Loucy (cell line): Measurements from ENCODE around the gene TSHZ2.

Experiments used
- EZH2phosphoT487 ChIP-seq: fragments of 200-600 bp; IDR thresholded peaks from 2 replicates; pipeline ENCODE4 v1.6.1; 2018; ENCODE audit warnings: antibody characterized with exemption, mild to moderate bottlenecking, moderate library complexity, borderline replicate concordance
- TF ChIP-seq, protein P1 (sequence below): fragments of 200-600 bp; sonication (generic); conservative IDR thresholded peaks from 2 replicates; pipeline ENCODE4 v1.5.1; 2014; ENCODE audit warnings: mild to moderate bottlenecking, antibody characterized with exemption, low read length

DNA sequence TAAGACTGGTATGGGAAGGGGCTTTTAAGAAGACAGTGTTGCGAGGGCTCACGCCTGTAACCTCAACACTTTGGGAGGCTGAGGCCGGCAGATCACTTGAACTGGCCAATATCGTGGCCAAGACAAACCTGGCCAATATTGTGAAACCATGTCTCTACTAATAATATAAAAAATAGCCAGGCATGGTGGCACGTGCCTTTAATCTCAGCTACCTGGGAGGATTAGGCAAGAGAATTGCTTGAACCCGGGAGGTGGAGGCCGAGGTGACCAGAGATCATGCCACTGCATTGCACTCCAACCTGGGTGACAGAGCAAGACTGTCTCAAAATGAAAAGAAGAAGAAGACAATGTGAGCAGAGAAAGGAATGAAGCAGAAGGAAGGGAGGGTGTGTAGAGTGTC lies 242.2 kb downstream of the TSHZ2 start:
- TF ChIP-seq, protein P1, sequence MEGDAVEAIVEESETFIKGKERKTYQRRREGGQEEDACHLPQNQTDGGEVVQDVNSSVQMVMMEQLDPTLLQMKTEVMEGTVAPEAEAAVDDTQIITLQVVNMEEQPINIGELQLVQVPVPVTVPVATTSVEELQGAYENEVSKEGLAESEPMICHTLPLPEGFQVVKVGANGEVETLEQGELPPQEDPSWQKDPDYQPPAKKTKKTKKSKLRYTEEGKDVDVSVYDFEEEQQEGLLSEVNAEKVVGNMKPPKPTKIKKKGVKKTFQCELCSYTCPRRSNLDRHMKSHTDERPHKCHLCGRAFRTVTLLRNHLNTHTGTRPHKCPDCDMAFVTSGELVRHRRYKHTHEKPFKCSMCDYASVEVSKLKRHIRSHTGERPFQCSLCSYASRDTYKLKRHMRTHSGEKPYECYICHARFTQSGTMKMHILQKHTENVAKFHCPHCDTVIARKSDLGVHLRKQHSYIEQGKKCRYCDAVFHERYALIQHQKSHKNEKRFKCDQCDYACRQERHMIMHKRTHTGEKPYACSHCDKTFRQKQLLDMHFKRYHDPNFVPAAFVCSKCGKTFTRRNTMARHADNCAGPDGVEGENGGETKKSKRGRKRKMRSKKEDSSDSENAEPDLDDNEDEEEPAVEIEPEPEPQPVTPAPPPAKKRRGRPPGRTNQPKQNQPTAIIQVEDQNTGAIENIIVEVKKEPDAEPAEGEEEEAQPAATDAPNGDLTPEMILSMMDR, result no peak
- TF ChIP-seq EZH2phosphoT487, result no peak
